ENCODE measurements around the gene MFRP. TPM values are rescaled to one million over a fixed set of nuclear protein-coding genes. Genes with fewer than 3 reads are reported as not detected.

Gene MFRP
- total and polyA plus RNA-seq, 9 of the 15 experiments (the other 6 are each of a cell fraction or from before 2014, with no cell fraction given): not detected

DNA sequence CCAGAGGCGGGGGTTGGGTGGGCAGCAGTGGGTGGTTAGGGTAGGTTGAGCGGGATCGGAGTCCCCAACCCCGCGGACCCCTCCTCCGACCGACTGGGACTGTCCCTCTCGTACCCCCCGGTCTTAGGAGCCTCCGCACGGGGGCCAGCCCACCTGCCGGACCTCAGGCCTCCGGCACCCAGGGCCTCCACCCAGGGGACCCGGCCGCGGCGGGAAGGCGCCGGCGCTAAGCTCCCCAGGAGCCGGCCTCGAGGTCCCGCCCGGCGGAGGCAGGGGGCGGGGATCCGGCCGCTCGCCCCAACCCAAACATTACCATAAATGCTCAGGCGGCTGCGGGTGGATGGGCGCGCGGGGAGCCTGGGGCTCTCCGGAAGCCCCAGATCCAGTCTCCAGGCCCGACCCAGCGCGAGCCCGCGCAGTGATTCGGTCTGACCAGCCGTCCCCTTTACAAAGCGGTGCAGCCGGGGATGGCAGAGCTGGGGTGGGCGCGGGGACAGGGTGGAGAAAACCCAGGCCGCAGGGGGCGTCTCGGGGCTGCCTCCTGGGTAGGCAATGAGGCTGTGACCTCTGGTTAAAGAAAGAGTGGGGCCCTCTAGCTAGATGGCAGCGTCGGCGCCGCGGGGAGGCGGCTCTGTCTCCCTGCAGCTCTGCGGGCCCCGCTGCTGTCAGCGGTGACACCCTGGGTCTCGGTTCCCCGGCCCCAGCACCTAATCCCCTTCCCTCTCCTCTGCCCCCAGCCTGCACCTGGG is 25.6 kb downstream of the MFRP start (continued):
- TF ChIP-seq, protein P1, sequence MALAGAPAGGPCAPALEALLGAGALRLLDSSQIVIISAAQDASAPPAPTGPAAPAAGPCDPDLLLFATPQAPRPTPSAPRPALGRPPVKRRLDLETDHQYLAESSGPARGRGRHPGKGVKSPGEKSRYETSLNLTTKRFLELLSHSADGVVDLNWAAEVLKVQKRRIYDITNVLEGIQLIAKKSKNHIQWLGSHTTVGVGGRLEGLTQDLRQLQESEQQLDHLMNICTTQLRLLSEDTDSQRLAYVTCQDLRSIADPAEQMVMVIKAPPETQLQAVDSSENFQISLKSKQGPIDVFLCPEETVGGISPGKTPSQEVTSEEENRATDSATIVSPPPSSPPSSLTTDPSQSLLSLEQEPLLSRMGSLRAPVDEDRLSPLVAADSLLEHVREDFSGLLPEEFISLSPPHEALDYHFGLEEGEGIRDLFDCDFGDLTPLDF (CRISPR knock-in tag; IDR thresholded peaks at IDR 0.05): no peak
- TF ChIP-seq, protein P2, sequence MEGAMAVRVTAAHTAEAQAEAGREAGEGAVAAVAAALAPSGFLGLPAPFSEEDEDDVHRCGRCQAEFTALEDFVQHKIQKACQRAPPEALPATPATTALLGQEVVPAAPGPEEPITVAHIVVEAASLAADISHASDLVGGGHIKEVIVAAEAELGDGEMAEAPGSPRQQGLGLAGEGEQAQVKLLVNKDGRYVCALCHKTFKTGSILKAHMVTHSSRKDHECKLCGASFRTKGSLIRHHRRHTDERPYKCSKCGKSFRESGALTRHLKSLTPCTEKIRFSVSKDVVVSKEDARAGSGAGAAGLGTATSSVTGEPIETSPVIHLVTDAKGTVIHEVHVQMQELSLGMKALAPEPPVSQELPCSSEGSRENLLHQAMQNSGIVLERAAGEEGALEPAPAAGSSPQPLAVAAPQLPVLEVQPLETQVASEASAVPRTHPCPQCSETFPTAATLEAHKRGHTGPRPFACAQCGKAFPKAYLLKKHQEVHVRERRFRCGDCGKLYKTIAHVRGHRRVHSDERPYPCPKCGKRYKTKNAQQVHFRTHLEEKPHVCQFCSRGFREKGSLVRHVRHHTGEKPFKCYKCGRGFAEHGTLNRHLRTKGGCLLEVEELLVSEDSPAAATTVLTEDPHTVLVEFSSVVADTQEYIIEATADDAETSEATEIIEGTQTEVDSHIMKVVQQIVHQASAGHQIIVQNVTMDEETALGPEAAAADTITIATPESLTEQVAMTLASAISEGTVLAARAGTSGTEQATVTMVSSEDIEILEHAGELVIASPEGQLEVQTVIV (CRISPR knock-in tag; IDR thresholded peaks at IDR 0.05; ENCODE audit: borderline replicate concordance): no peak
- TF ChIP-seq, protein P3, sequence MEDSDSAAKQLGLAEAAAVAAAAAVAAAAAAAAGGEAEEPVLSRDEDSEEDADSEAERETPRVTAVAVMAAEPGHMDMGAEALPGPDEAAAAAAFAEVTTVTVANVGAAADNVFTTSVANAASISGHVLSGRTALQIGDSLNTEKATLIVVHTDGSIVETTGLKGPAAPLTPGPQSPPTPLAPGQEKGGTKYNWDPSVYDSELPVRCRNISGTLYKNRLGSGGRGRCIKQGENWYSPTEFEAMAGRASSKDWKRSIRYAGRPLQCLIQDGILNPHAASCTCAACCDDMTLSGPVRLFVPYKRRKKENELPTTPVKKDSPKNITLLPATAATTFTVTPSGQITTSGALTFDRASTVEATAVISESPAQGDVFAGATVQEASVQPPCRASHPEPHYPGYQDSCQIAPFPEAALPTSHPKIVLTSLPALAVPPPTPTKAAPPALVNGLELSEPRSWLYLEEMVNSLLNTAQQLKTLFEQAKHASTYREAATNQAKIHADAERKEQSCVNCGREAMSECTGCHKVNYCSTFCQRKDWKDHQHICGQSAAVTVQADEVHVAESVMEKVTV (CRISPR knock-in tag; IDR thresholded peaks at IDR 0.05): no peak
- TF ChIP-seq, protein P4, sequence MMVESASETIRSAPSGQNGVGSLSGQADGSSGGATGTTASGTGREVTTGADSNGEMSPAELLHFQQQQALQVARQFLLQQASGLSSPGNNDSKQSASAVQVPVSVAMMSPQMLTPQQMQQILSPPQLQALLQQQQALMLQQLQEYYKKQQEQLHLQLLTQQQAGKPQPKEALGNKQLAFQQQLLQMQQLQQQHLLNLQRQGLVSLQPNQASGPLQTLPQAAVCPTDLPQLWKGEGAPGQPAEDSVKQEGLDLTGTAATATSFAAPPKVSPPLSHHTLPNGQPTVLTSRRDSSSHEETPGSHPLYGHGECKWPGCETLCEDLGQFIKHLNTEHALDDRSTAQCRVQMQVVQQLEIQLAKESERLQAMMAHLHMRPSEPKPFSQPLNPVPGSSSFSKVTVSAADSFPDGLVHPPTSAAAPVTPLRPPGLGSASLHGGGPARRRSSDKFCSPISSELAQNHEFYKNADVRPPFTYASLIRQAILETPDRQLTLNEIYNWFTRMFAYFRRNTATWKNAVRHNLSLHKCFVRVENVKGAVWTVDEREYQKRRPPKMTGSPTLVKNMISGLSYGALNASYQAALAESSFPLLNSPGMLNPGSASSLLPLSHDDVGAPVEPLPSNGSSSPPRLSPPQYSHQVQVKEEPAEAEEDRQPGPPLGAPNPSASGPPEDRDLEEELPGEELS (CRISPR knock-in tag; IDR thresholded peaks at IDR 0.05; ENCODE audit: borderline replicate concordance): no peak
- TF ChIP-seq, protein P5, sequence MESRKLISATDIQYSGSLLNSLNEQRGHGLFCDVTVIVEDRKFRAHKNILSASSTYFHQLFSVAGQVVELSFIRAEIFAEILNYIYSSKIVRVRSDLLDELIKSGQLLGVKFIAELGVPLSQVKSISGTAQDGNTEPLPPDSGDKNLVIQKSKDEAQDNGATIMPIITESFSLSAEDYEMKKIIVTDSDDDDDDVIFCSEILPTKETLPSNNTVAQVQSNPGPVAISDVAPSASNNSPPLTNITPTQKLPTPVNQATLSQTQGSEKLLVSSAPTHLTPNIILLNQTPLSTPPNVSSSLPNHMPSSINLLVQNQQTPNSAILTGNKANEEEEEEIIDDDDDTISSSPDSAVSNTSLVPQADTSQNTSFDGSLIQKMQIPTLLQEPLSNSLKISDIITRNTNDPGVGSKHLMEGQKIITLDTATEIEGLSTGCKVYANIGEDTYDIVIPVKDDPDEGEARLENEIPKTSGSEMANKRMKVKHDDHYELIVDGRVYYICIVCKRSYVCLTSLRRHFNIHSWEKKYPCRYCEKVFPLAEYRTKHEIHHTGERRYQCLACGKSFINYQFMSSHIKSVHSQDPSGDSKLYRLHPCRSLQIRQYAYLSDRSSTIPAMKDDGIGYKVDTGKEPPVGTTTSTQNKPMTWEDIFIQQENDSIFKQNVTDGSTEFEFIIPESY (CRISPR knock-in tag; IDR thresholded peaks at IDR 0.05): no peak
- TF ChIP-seq CBX1 (IDR thresholded peaks at IDR 0.05; ENCODE audit: low read depth) (peak; percentile 73; the same call in 1 of the 2 replicates), RFX1 (IDR thresholded peaks at IDR 0.05) (no peak)

All from K562 (cell line).